GM18526 (cell line): ENCODE results near the gene ASIC4.

Experiments
- POLR2A ChIP-seq: IDR thresholded peaks from 3 replicates; pipeline ENCODE4 v1.6.1; 2011; ENCODE audit not compliant: insufficient read length; ENCODE audit errors: extremely low read depth

Gene ASIC4

DNA sequence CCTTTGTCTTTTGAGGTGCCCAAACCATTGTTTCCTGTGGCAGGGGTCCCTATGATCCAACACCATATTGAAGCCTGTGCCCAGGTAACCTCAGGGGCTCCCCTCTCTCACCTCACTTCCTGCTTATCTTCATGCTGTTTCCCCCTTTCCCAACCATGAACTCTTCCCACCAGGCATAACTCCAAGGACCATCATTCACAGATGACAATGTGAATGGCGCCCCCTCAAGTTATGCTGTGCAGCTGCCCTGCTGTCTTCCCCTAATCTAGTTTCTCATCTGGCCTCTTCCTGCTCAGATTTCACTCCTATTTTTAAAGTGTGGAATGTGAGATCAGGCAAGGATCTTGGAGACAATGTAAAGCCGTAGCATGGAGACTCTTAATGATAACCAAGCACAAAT is 14.1 kb upstream of the ASIC4 start:
- TF ChIP-seq POLR2A: no peak

DNA sequence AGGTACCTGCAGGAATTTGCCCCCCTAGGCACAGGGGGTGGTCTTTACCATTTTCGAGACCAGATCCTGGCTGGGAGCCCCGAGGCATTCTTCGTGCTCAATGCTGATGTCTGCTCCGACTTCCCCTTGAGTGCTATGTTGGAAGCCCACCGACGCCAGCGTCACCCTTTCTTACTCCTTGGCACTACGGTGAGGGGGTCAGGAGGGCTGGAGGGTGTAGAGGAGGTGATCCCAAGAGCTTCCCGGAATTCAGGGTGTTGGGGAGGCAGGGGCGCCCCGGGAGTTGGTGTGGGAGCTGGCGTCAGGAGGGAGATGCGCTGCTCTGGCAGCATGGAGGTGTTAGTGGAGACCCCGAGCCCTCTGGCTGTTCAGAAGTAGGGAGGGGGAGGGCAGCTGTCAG is 12.4 kb upstream of the ASIC4 start:
- TF ChIP-seq POLR2A: no peak

DNA sequence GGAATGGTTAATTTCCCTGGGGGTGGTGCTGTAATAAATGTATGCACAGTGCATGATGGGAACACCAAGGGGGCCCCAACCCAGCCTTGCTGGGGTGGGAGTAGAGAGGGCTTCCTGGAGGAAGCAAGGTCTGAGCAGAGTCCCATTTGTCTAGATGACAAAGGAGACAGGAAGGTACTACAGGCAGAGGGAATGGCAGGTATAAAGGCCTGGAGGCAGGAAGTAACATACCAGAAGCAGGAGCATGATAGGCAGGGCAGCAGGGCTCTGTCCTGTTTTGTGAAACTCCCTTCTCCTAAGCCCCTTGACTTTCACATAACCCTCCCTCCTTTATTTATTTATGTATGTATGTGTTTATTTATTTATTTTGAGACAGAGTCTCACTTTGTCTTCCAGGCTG is 11.7 kb upstream of the ASIC4 start:
- no peak for TF ChIP-seq POLR2A

DNA sequence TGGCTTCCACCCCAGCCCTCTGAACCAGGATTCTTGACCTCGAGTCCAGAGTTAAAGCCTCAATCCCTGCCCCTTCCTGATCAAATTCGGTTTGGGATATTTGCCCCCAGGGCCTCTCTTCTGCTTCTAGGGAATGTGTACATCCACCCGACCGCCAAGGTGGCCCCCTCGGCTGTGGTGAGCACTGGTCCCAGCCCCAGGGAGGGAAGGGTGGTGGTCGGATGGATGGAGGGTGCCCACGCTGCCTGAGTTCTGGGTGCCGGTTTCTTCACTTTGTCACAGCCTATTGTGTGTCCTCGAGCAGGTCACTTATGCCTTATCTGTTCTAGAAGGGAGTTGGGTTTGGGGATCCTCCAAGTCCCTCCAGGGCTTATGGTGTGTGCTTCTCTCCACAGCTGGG is 8.7 kb upstream of the ASIC4 start:
- TF ChIP-seq POLR2A: no peak

DNA sequence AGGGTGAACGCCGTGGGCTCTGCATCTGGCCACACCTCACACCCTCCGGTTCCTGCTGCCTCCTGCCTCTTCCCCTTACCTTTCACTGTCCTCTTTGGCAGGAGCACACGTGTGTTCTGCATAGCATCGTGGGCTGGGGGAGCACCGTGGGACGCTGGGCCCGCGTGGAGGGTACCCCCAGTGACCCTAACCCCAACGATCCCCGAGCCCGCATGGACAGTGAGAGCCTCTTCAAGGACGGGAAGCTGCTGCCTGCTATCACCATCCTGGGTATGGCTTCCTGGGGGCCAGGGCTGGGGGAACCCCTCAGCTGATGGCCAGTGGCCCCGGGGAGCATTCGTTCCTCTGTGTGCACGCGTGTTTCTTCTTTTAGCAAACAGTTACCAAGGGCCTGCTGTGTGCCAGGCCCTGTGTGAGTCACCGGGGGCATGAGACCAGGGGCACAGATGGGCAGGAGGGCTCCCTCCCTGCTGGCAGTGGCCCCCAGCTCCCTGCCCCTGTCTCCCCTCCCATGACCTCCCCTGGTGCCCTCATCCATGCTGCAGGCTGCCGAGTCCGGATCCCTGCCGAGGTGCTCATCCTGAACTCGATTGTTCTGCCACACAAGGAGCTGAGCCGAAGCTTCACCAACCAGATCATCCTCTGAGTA is 8.0 kb upstream of the ASIC4 start:
- no peak for TF ChIP-seq POLR2A

DNA sequence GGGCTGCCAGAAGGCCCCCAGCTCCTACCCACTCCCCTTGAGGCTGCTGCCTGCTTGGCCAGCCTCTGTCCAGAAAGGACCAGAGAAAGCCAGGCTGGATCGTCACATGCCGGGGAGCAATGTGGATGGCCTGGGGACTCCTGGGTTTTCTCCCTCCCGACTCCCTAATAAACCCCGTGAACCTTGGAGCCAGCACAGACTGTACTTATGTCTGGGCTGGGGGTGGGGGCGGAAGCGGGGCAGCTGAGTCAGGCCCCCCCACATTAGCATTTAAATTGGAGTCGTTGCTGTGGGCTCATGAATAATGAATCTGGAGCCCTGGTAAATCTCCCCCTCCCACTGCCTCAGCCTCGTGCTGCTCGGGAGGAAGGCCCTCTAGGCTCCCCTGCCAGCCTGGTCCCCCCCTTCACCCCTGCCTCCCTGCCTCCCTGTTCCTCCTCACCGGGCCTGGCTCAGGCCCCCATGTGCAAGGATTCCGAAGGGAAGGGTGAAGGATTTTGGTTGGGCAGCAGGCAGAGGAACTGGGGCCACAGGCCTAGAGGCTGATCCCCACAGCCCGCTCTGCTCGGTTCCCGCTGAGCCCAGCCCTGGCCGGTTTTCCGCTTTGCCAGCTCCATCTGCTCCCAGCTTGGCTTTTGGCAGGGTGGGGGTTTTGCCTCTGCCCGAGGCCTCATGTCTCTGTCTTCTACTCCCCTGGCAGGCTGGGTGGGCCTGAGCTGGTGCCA is 7.3 kb upstream of the ASIC4 start:
- no peak for TF ChIP-seq POLR2A

DNA sequence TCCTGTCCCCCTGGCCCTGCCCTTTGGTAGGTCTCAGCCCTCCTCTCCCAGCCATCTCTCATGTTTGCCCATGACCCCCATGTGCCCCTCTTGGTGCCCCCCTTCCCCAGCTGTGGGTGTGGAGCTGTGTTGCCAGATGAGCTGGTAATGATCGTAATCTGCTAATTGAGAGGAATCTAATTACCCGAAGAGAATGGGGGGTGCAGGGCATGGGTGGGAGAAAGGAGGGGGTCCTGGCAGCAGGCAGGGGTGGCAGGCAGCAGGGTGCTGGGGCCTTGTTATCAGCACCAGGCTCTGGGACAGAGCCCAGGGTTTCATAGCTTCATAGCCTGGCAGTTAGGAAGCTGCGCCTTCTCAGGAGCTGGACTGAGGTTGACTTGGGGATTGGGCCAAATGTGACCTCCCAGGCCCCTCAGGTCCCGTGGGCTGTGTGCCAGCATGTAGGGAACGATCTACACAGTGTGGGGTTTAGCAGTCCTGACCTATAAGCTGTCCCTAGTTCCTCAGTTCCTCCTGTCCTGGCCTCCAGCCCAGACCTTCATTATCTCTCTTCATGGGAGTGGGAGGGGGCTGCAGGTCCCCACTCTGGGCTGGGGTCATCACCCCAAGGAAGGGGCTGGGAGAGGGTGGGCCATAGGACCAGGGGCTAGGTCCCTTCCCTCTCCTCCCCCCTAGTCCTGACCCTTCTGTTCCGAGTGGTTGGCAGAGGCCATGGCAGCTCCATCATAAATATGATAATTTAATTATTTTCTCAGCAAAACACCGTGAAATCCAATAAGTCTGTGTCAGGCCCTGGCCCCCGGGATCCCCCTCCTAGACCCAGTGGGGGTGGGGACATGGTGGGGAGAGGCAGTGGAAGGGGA is 6.5 kb upstream of the ASIC4 start:
- no peak for TF ChIP-seq POLR2A

DNA sequence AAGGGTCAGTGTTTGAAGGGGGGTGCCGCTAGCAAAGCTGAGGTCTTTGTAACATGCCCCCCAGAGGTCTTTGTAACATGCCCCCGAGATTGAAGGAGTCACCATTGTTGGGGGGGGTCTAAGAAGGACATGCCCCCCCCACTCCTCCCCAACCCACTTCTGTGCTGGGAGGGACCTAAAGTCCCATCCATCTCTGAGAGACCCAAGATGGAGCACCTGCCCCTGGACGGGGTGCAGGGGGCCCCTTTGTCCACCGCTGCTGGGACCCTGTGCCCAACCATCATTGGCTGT is 5.9 kb upstream of the ASIC4 start:
- TF ChIP-seq POLR2A: no peak

DNA sequence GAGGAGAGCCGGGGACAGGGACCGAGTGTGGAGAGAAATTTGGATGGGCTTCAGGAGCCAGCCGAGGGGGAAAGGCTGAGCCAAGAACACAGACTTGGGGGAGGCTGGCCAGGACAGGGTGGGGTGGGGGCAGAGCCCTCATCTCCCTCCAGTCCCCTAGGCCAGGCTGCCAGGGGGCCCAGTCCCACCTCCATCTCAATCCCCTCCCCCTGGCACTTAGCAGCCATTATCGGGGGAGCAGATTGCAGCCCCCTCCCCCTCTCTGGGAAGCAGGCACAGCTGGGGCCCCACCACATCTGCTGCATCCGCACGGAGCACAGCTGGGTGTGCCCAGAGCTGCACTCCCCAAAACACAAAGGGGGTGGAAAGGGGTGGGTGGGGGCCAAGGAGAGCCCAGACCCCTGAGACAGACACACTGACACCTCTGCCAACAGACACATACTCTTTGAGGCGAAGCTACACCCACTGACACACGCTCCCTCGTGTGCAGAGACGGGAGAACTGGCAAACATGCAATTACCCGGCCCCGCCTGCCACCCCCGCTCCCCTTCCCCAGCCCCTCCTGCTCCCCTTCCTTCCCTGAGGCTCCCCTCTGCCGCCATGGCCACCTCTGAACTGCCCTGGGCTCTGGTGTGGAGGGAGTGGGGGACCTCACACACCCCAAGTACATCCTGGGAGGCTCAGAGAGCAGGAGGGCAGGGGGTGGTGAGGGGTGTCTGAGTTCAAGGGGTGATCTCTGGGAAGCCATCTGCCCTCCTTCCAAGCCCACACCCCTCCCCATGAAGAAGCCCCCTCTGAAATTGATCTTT is 5.1 kb upstream of the ASIC4 start:
- no peak for TF ChIP-seq POLR2A

DNA sequence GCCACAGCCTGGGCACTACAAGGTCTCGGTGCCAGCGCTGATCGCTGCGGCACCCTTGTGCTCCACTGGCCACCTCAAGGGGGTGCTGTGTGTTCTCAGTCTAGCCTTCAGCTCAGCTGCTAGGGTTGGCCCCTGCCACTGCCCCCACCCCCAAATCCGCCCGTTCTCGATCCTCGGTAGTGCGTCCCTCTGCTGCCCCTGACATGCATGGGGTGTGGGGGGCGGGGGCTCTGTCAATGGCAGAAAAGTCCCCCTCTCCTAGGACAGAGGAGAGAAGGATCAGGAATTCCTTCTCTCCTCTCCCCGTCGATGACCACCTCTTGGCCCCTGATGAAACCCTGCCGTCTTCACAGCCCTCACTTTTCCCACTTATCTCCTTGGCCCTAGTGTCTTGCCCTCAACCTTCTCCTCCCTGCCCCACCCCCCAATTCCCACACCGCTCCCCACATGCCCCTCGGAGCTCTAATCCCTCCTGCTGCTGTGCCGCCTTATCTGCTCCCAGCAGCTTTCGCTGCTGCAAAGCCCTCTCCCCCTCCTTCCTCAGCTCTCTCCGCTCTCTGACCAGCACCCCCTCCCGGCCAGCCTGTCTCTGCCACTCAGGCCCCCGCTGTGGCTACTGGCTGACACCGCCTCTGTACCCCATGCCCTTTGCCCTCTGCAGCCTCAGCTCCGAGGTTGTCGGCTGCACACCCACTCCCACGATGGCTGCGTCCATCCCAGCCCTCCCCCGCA is 4.3 kb upstream of the ASIC4 start:
- no peak for TF ChIP-seq POLR2A

DNA sequence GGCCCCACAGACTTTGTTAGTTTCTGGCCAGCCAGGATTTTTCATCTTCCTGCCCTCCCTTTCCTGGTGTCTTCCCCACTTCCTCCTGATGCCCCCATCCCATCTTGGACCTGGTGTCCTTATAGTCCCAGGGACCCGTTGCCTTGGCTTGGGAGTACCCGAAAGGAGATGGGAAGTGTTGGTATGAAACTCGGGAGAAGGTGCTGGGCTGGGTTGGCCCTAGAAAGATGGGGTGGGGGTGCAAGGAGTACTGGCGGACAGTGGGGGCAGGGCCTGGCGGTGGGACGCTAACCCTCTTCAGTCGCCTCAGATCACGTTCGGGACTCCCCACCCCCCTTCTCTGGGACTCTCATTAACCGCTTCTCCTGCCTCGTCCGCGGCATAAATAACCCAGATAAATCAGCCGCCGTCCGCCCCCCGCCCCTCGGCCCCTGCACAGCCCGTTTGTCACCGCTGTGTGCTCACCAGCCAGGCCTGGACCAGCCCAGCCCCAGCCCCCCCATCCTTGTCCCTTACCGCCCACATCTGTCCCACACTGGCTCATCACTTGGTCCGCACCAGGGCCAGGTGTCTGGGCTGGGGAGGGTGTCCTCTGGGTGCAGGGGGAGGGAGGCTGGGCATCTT is 3.7 kb upstream of the ASIC4 start:
- no peak for TF ChIP-seq POLR2A

DNA sequence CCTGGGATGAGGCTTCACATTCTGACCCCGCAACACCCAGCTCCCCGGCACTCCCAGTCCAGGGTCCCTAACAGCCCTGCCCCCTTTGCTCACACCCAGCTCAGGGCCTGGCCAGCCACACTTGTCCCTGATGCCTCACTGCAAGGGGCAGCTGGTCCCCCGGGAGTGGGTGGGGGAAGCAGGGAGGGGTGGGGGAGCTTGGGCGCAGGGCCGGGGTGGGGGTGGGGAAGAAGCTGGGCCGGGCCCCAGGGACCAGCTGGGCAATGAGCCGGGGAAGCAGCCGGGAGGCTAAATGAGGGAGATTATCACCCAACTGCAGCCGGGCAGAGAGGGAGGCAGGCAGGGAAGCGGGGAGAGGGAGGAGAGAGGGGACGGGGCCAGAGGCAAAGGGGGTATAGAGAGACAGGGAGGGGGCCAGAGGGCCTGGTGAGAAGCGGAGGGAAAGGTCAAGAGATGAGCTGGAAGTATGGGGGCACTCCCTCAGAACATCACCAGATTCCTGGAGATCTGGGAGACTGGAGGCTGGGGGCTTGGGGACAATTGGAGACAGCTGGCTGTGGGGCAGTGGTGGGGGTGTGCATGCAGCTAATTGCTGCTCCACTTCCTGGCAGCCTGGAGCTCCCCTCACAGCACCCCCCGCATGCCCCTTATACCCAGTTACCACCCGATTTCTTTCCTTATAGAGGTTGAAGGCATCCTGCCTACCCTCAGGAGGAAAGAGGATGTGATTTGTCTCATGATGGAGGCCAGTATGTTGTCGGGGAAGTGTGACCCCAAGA is 2.5 kb upstream of the ASIC4 start:
- no peak for TF ChIP-seq POLR2A

DNA sequence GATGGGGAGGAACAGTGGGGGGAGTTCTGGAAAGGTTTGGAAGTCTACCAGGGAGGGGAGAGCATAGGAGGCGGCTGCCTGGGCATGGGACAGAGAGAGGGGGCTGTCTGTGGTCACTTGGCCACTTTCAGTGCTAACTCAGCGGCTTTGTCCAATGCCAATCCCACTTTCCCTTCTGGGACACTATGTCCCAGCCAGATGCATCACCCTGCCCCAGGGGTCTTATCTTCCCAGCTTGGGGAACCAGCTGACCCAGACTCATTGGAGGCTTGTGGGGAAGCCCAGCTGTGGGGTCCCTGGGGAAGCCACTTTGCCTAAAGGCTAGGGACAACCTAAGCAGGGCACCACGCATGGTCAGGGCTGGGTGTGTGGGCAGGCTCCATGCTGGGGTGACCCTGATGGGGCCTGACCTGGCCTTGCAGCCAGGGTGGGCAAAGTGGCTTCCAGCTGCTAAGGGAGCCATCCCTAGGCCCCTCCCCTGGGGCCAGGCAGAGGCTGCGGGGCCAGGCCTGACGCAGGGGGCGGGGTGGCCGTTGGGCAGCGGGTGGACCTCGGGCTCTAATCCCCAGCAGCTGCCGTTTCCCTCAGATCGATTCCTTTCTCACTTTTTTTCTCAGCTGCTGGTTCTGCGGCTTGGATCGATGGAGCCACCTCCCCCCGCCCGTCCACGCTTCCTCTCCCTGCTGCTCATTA is 1.6 kb upstream of the ASIC4 start:
- TF ChIP-seq POLR2A: no peak
